ENCODE measurements around the gene DHCR24.
A peak's percentile ranks its signal among the peaks of the same experiment; 100 is the strongest.

Gene DHCR24

DNA sequence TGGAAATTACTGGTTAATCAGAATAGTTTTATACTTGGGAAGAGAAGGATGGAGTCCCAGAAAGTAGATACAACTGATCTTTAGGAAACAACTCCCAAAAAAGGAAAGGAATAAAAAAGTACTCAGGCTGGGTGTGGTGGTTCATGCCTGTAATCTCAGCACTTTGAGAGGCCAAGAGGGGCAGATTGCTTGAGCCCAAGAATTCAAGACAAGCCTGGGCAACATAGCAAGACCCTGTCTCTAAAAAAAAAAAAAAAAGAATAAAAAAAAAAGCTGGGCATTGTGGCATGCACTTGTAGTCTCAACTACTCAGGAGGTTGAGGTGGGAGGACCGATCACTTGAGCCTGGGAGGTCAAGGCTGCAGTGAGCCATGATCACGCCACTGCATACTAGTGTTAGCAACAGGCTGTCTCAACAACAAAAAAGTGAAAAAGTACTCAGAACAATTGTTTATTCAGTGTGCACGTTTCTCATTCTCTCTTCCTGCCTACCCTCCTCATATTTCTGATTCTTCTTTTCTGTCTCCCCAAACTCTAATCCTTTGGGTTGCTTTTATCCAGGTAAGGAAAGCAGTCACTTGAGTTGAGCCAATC is 2.2 kb upstream of the DHCR24 start:
- Histone ChIP-seq H3K4me1 (no peaks in the 10 kb centered on the region; the same call in 1 of the 2 replicates), H3K36me3 (peaks cover 5% of the 10 kb centered on the region; the same call in 1 of the 2 replicates), H3K4me3 (ENCODE audit: low read depth, low read length) (no peak overlapping the region), H3K27me3 (no peaks in the 10 kb centered on the region), H3K9me3 (no peaks in the 10 kb centered on the region)
- no peak for DNase-seq
- TF ChIP-seq, protein P1, sequence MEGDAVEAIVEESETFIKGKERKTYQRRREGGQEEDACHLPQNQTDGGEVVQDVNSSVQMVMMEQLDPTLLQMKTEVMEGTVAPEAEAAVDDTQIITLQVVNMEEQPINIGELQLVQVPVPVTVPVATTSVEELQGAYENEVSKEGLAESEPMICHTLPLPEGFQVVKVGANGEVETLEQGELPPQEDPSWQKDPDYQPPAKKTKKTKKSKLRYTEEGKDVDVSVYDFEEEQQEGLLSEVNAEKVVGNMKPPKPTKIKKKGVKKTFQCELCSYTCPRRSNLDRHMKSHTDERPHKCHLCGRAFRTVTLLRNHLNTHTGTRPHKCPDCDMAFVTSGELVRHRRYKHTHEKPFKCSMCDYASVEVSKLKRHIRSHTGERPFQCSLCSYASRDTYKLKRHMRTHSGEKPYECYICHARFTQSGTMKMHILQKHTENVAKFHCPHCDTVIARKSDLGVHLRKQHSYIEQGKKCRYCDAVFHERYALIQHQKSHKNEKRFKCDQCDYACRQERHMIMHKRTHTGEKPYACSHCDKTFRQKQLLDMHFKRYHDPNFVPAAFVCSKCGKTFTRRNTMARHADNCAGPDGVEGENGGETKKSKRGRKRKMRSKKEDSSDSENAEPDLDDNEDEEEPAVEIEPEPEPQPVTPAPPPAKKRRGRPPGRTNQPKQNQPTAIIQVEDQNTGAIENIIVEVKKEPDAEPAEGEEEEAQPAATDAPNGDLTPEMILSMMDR (IDR thresholded peaks at IDR 0.05; ENCODE audit: low read depth, low read length), result no peak

DNA sequence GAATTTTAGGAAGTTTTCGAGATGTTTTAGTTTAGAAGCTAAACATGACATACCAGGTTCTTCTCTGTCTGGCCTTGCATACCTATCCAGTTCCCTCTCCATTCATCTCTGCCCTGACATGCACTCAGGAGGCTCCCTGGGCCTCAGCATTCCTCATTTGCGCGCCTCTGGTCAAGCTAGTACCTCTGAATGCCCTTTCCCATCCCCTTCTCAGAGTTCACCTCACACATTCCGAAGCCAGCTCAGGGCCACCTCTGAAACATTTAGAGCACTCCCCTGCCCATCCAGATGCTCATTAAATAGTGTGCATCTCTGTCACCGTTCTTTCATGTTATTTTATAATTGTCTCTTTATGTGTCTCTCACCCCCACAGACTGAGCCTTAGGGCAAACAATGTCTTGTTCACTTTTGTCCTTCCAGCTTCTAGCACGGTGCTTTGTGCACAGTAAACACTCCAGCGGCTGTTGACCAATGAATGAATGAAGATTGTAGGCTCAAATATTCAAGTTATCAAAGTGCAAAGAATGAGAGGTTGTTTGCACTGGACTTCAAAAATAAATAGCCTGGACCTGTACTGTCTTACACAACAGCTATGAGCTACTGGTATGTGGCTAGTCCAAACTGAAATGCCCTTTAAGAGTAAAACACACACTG is 1.2 kb upstream of the DHCR24 start:
- H3K27me3 ChIP-seq, result no peaks in the 10 kb centered on the region
- no peak overlapping the region; the same call in 1 of the 2 replicates for H3K4me3 ChIP-seq (ENCODE audit: low read depth, low read length)
- H3K9me3 ChIP-seq, result no peaks in the 10 kb centered on the region
- TF ChIP-seq, protein P1 (IDR thresholded peaks at IDR 0.05; ENCODE audit: low read depth, low read length), result no peak
- no peak for DNase-seq
- H3K4me1 ChIP-seq, result no peaks in the 10 kb centered on the region; the same call in 1 of the 2 replicates
- H3K36me3 ChIP-seq, result peaks cover 5% of the 10 kb centered on the region; the same call in 1 of the 2 replicates

DNA sequence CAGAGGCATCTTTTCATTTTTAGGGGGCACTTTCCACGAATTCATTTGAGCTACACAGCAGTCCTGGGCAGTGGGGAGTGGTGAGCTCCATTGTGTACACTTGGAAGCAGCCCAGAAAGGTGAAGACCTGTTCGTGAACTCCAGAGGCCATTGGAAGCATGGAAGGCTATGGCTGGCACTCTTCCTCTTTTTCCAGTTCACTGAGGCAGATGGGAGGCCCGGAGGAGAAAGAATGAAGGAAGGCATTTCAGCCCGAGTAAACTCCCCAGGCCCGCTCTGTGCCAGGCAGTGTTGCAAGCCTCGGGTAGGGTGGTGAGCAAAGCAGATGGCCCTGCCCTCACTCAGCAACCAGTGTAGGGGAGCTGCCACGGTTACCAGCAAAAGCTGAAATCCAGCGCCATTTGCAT is 673 bp upstream of the DHCR24 start:
- peaks cover 5% of the 10 kb centered on the region for H3K36me3 ChIP-seq
- TF ChIP-seq, protein P1 (IDR thresholded peaks at IDR 0.05; ENCODE audit: low read depth, low read length), result no peak
- no peak for DNase-seq
- H3K4me1 ChIP-seq, result no peaks in the 10 kb centered on the region; the same call in 1 of the 2 replicates
- H3K4me3 ChIP-seq (ENCODE audit: low read depth, low read length), result peak overlapping the region; percentile 71
- H3K9me3 ChIP-seq, result no peaks in the 10 kb centered on the region
- no peaks in the 10 kb centered on the region for H3K27me3 ChIP-seq

DNA sequence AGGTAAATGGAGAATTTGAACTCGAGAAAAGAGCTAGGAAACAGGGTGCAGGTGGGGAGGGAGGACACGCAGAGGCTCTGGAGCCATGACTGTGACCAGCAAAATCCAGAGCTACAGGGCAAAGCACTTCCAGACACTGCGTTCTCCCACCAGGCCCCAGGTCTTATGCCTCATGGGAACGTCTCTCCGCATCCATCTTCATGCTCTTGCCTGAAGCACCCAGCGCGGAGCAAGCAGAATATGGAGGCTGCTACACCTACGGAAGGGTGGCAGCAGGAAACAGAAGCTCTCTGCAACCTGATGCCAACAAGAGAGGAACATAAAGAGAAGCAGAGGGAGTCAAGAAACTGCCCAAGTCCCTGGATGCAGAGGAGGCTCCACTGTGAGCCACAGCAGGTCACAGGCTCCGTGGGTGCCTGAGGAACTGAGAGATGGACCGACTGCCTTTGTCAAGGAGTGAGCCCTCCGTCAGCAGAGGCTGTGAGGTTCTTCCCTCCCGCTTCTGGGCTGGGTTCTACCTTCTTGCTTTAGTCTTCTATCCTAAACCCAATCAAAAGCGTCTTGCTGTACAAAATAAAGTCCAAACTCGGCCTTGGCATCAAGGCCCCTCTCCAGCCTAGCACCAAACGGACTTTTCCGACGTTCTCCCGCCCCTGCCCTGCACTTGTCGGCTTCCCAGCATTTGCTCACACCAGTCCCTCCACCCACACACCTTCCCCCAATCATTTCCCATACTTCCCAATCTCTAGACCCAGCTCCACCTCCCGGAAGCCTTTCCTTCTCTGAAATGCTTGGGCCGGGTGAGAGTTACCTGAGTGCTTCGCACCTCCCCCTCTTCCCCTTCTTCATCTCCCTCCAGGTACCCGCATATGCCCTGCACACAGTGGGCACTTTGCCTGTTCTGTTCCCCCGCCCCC is 930 bp downstream of the DHCR24 start:
- peak; percentile 19 for DNase-seq
- H3K4me1 ChIP-seq, result no peaks in the 10 kb centered on the region; the same call in 1 of the 2 replicates
- H3K36me3 ChIP-seq, result peaks cover 10% of the 10 kb centered on the region
- TF ChIP-seq, protein P1 (IDR thresholded peaks at IDR 0.05; ENCODE audit: low read depth, low read length), result no peak
- no peaks in the 10 kb centered on the region for H3K9me3 ChIP-seq
- H3K27me3 ChIP-seq, result no peaks in the 10 kb centered on the region
- H3K4me3 ChIP-seq (ENCODE audit: low read depth, low read length), result peak overlapping the region; percentile 71

DNA sequence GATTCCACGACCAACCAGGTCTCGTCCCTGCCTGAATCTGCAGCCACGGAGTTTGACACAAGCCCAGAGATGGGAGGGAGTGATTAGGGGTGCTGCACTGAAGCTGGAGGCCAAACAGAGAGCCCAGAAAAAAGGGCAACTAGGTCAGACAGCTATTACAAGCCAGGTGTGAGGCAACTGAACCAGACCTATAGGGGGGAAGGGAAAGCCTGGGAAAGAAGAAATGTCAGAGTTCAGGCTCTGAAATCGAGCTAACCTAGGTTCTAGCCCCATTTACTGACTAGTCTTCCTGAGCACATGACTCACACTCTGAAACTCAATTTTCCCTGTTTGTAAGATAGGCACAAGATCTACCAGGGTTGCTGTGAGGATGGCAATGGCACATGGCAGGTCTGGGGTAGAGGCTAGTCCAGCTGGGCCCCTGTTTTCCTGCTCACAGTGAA is 1.7 kb downstream of the DHCR24 start:
- Histone ChIP-seq H3K4me3 (ENCODE audit: low read depth, low read length) (peak overlapping the region; percentile 71), H3K4me1 (no peaks in the 10 kb centered on the region; the same call in 1 of the 2 replicates)
- TF ChIP-seq, protein P1 (IDR thresholded peaks at IDR 0.05; ENCODE audit: low read depth, low read length), result no peak

More for the DNA sequence above, 1.7 kb downstream of the DHCR24 start:
- DNase-seq, result no peak
- H3K36me3 ChIP-seq, result peaks cover 10% of the 10 kb centered on the region
- no peaks in the 10 kb centered on the region for H3K9me3 ChIP-seq
- H3K27me3 ChIP-seq, result no peaks in the 10 kb centered on the region

Data from BE2C (cell line).